HL-60/S4 (cell line): ENCODE data around the gene OCA2.

Experiments
- in situ Hi-C: fragments of 300-500 bp; cut with MboI; formaldehyde crosslinking; loops from 2 replicates; pipeline ENCODE4 v1.14.3; 2022; ENCODE audit warnings: low sequenced_read_pairs

The OCA2 gene

GRCh38 chr15:28105793-28106192 lies 6.7 kb upstream of the OCA2 start:
- in situ Hi-C loops, result no loop called here

GRCh38 chr15:28105224-28105791 lies 6.2 kb upstream of the OCA2 start:
- in situ Hi-C loops, result no loop called here

- in situ Hi-C loops, result no loop called here
Observed at GRCh38 chr15:28104326-28104725, 5.2 kb upstream of the OCA2 start.

- in situ Hi-C loops, result no loop called here
Observed at GRCh38 chr15:28103831-28104230, 4.7 kb upstream of the OCA2 start.

GRCh38 chr15:28101983-28102441 lies 2.9 kb upstream of the OCA2 start:
- in situ Hi-C loops, result no loop called here

- in situ Hi-C loops, result no loop called here
Observed at GRCh38 chr15:28101201-28101600, 2.1 kb upstream of the OCA2 start.

- in situ Hi-C loops, result no loop called here
Observed at GRCh38 chr15:28100516-28101195, 1.5 kb upstream of the OCA2 start.

- in situ Hi-C loops, result no loop called here
Observed at GRCh38 chr15:28099555-28100140, 533 bp upstream of the OCA2 start.

- in situ Hi-C loops, result no loop called here
Observed at GRCh38 chr15:28098360-28098765, 752 bp downstream of the OCA2 start.

GRCh38 chr15:28097656-28098359 lies 1.3 kb downstream of the OCA2 start:
- in situ Hi-C loops, result no loop called here

GRCh38 chr15:28096670-28097431 lies 2.3 kb downstream of the OCA2 start:
- in situ Hi-C loops, result no loop called here

GRCh38 chr15:28096411-28096669 lies 2.8 kb downstream of the OCA2 start:
- in situ Hi-C loops, result no loop called here

GRCh38 chr15:28094732-28095521 lies 4.2 kb downstream of the OCA2 start:
- in situ Hi-C loops, result no loop called here

- in situ Hi-C loops, result no loop called here
Observed at GRCh38 chr15:28093752-28094535, 5.2 kb downstream of the OCA2 start.

- in situ Hi-C loops, result no loop called here
Observed at GRCh38 chr15:28091313-28091712, 7.8 kb downstream of the OCA2 start.

GRCh38 chr15:28086175-28086703 lies 12.9 kb downstream of the OCA2 start:
- in situ Hi-C loops, result no loop called here

GRCh38 chr15:28085489-28086174 lies 13.5 kb downstream of the OCA2 start:
- in situ Hi-C loops, result no loop called here

GRCh38 chr15:28084547-28084946 lies 14.6 kb downstream of the OCA2 start:
- in situ Hi-C loops, result no loop called here
